Activated T-cell treated with anti-CD3 and anti-CD28 coated beads, Interleukin-2, amount 50 U/mL, for 48 hours (primary cell): ENCODE data around the gene KIF1A.
A peak's percentile ranks its signal among the peaks of the same experiment; 100 is the strongest.
"Not testable (repeated sequence)": the region's sequence is repeated elsewhere in the genome, so short reads cannot be mapped to it uniquely, and the experiment has no call there.

Source experiments
- DNase-seq, 2 experiments: peaks; one replicate each; pipeline ENCODE4 v3.0.0-alpha.2; 2020

KIF1A gene

DNA sequence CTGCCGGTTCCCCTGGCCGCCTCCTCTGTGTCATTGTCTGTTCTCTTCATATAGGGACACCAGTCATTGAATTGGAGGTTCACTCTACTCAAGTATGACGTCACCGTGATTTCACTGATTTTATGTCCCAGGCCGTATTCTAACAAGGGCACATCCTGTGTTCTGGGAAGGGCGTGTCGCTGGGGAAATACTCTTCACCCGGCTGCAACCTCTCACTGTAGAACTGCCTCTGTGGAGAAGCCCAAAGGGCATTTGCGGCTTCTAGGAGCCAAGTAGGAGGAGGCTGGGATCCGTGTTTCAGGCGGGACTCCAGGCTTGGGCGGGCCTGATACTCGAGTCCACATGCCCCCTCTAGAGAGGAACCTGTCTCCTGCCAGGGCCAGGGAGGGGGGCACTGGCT lies 123.5 kb downstream of the KIF1A start:
- DNase-seq = not testable (repeated sequence)

- not testable (repeated sequence) for DNase-seq
Measured at GRCh38 chr2:240695593-240695992, 124.4 kb downstream of the KIF1A start.

- not testable (repeated sequence) for DNase-seq
Measured at GRCh38 chr2:240694304-240694703, 125.7 kb downstream of the KIF1A start.

- peak in 1 of 2 experiments; percentile 13 for DNase-seq
Measured at GRCh38 chr2:240692583-240693561, 127.1 kb downstream of the KIF1A start.

- DNase-seq = peak in 1 of 2 experiments; percentile 11
Measured at GRCh38 chr2:240691631-240692420, 128.2 kb downstream of the KIF1A start, which contains the start of gene AQP12A. AQP12A (plus strand) TSS chr2:240691866; CDS start chr2:240691914, 48 bp downstream.

- DNase-seq = not testable (repeated sequence)
Measured at GRCh38 chr2:240691075-240691427, 129.0 kb downstream of the KIF1A start.

DNA sequence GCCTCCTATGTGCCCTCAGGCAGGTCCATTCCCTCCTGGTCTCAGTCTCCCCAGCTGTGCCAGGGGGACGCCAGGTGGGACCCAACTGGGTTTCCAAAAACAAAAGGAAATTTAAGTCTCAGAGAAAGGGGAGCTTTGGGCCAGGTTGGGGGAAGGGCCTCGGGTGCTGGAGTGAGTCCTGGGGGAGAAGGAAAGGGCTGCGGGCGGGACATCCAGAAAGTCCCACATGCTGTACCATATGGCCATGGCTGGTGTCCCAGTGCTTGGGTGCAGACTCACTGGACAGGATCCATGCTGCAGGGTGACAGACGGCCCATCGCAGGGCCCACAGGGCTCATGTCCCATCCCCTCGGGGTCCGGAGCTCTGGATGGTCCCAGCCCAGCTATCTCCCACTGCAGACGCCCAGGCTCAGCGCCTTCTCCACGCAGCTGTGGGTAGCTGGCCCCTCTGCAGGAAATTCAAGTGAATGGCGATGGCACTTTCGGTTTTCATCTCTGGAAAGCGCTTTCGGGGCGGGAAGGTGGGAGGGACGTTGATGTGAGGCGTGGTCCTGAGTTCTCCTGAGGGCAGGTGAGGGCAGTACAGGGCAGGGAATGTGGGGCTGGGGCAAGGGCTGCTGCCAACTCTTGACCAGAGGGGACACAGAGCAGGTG lies 129.5 kb downstream of the KIF1A start:
- peak in 1 of 2 experiments; percentile 13 for DNase-seq

GRCh38 chr2:240689975-240690374 lies 130.0 kb downstream of the KIF1A start:
- DNase-seq = peak in 1 of 2 experiments; percentile 11

DNA sequence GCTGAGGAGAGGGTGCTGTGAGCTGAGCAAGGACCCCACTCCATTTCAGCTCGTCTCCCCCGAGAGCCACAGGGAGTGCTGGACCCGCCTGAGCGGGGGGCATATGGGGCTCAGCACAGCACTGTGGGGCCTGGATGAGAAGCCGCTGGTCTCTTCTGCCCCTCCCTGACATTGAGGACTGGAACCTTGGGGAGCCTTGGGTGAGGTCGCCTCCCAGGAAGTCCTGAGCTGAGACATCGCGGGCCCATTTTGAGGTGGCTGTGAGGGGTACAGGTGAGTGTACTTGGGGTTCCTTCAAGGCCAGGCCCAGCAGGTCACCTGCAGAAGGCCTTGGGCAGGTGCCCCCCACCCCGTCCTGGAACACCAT lies 131.5 kb downstream of the KIF1A start:
- DNase-seq = no peak

- DNase-seq = no peak
Measured at GRCh38 chr2:240687741-240688552, 132.1 kb downstream of the KIF1A start.

DNA sequence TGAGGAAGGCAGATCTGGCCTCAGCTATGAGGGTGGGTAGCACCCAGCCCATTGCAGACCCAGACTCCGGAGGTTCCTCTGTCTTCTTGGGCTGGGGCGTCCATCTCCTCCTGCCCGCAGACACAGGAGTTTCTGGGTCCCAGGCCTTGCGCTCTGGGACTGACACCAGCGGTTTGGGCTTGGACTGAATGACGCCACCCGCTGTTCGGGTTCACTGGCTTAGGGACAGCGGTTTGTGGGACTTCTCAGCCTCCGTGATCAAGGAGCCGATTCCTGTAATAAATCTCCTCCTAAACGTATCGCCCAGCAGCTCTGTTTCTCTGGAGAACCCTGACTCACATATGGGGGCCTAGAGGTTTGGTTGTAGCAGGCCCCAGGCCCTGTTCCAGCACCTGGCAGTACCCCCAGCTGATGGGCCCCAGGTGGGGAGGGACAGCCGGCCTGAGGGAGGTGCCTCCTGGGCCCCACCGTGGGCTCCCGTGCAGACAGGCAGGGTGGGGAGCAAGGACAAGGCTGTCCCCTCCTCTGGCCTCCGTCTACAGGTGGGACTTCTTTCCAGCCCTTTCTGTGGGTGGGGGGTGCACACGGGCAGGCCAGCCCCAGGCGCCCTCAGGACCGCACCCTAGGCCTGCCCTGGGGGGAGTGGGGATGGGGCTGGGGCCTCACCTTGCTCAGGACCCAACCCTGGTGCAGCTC lies 132.8 kb downstream of the KIF1A start:
- DNase-seq = no peak

DNA sequence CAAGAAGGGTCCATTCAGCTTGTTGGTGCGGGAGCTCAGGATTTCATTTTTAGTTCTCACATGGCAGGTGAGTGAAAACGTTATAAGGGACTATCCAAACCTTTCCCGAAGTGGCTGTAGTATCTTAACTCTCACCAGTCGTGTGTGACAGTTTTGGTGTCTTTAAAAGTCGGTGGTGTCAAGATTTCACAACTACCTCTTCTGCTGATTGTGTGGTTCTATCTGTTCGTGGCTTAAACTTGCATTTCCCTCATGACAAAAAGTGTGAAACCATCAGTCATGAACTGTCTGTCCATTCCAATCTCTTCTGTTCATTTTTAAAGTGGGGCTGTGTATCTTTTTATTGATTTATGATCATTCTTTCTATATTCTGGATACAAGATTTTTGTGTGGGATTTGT lies 133.6 kb downstream of the KIF1A start:
- DNase-seq = no peak

DNA sequence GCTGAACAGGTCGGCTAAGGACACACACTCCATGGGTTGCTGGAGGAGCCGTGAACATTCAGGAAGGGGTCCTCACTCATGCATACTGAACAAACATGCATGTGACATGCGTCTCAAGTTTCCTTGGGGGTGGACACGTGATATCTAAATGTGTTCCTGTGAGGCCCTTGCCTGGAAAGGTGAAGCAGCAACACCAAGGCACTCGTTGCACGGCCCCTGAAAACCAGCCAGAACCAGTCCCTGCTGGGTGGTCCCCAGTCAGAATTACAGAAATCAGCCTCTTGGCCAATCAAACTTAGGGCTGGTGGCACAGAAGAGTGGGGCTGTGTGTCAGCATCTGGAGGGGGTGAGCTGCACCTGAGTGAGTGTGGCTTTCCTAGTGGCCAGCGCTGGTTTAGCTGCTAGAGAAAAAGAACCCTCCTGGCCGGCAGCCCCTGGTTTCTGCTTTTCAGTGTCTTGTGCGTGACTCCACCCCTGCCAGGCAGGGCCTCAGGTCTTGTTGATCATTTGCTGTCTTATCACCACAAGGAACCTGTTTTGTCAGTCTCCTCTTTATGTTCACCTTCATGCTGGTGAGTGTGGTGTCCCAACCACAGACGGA lies 134.1 kb downstream of the KIF1A start:
- DNase-seq = no peak

GRCh38 chr2:240683980-240684728 lies 135.9 kb downstream of the KIF1A start:
- not testable (repeated sequence) for DNase-seq

DNA sequence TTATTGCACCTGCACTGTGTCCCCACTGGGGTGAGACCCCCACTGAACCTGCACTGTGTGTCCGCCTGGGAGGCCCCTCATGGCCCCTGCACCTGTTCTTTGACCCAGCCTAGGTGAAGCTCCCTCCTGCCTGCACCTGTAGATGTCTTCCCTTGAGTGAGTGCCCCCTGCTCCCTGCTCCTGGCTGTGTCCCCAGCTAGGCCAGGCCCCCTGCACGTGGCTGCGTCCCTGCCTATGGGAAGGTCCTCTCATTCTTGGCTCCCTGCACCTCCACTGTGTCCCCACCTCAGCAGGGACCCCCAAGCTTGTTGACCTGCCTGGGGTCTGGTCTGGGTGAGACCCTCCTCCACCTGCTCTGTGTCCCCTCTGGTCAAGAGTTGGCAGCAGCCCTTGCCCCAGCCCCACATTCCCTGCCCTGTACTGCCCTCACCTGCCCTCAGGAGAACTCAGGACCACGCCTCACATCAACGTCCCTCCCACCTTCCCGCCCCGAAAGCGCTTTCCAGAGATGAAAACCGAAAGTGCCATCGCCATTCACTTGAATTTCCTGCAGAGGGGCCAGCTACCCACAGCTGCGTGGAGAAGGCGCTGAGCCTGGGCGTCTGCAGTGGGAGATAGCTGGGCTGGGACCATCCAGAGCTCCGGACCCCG lies 136.6 kb downstream of the KIF1A start:
- not testable (repeated sequence) for DNase-seq

DNA sequence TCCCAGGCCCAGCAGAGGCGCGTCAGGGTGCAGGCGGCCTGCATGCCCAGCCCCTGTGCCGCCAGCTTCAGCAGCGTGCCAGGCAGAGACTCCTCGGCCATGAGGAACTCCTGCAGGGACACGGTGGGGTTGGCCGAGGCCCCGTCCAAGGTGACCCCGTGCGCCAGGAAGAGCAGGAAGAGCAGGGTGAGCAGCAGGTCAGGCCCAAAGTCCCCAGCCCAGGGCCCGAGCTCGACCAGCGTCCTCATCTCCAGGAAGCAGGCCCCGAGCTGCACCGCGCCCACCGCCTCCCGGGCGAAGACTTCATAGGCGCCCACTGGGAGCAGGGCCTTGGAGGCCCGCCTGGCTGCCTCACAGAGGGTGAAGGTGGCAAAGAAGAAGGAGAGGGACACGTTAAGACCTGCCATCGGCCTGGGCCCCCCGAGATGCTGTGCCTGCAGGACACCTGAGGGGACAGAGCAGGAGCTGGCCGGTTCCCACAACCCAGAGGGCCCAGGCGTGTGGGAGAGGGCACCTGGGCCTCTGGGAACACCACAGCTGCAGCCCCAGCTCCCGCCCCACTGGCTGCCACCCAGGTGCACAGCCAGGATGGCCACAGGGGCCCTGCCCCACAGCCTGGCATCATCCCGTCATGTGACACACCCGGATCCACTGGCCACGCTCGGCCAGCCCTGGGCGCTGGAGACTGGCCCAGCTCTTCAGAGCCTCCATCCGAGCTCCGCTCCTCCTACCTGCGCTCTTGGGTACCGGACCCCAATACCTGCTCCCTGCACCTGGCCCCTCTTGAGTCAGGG lies 137.4 kb downstream of the KIF1A start, which contains the start of gene AQP12B:
Gene AQP12B (minus strand): TSS at position 455 of the 794 bp plus-strand sequence. CDS start 48 bp downstream, at position 407.
- not testable (repeated sequence) for DNase-seq

- not testable (repeated sequence) for DNase-seq
Measured at GRCh38 chr2:240680185-240680584, 139.8 kb downstream of the KIF1A start.

GRCh38 chr2:240678909-240679308 lies 141.1 kb downstream of the KIF1A start:
- DNase-seq = not testable (repeated sequence)

DNA sequence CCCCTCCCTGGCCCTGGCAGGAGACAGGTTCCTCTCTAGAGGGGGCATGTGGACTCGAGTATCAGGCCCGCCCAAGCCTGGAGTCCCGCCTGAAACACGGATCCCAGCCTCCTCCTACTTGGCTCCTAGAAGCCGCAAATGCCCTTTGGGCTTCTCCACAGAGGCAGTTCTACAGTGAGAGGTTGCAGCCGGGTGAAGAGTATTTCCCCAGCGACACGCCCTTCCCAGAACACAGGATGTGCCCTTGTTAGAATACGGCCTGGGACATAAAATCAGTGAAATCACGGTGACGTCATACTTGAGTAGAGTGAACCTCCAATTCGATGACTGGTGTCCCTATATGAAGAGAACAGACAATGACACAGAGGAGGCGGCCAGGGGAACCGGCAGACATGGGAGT lies 142.0 kb downstream of the KIF1A start:
- DNase-seq = not testable (repeated sequence)
